ENCODE results near the gene METTL16. TPM values are rescaled to one million over a fixed set of nuclear protein-coding genes. Genes with fewer than 3 reads are reported as not detected.

The METTL16 gene
- total and polyA plus RNA-seq, 11 donors = 13.9 to 32.0 (median 24.3) TPM

GRCh38 chr17:2401426-2402221 lies 110.1 kb downstream of the METTL16 start:
- Histone ChIP-seq H3K4me1 (peaks cover 13 to 75% (median 60%) of the 10 kb centered on the region in 12 donors), H3K9me3 (no peaks in the 10 kb centered on the region), H3K27me3 (no peaks in the 10 kb centered on the region), H3K36me3 (no peaks in the 10 kb centered on the region), H3K4me3 (peak overlapping the region; percentile 71 to 99 (median 92)), H3K27ac (peak overlapping the region; percentile 94 to 100 (median 99))
- peak; percentile 100 for DNase-seq
- WGBS, 4 donors = 0 to 3% (median 1%) methylated on average over 10 to 72 of the region's 72 CpGs
- peak; percentile 60 to 79 (median 70) for ATAC-seq
- TF ChIP-seq POLR2A (IDR thresholded peaks at IDR 0.05) = no peak
- TF ChIP-seq, protein P1, sequence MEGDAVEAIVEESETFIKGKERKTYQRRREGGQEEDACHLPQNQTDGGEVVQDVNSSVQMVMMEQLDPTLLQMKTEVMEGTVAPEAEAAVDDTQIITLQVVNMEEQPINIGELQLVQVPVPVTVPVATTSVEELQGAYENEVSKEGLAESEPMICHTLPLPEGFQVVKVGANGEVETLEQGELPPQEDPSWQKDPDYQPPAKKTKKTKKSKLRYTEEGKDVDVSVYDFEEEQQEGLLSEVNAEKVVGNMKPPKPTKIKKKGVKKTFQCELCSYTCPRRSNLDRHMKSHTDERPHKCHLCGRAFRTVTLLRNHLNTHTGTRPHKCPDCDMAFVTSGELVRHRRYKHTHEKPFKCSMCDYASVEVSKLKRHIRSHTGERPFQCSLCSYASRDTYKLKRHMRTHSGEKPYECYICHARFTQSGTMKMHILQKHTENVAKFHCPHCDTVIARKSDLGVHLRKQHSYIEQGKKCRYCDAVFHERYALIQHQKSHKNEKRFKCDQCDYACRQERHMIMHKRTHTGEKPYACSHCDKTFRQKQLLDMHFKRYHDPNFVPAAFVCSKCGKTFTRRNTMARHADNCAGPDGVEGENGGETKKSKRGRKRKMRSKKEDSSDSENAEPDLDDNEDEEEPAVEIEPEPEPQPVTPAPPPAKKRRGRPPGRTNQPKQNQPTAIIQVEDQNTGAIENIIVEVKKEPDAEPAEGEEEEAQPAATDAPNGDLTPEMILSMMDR (IDR thresholded peaks at IDR 0.05) = no peak
- intact Hi-C loops (cut with DNase I) = loop anchor here in 2 of 10 donors (1.0 kb wide), 2 partner anchors 8 to 9 kb away; no protein-coding TSS in a partner anchor

DNA sequence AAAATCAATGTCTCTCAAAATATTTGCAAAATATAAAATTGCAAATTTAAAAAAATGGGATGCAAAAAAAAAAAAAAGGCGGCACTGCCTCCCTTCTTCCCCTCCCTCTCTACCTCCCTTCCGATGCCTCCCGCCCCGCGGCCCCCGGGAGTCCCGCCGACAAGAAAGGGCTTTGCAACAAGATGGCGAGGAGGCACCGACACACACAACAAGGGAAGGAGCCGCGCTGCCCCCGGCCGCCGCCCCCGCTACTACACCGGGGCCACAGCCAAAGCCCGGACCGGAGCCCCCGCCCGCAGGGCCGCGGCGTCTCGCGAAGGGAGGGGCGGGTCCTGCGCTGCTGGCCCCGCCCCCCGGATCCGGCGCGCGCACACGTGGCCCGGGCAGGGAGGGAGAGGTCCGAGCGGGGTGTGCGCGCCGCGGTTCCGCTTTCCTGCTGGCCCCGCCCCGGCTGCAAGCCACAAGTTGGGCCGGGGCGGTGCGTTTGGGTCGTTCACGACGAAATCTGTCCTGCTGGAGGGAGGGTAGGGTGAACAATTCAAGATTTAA lies 110.7 kb downstream of the METTL16 start, which contains the start of gene MNT:
Gene MNT, minus strand, starts transcription at position 184 of the 549 bp plus-strand sequence. CDS start 348 bp downstream, outside the sequence.
- no peaks in the 10 kb centered on the region for H3K36me3 ChIP-seq
- ATAC-seq (peak; percentile 24 to 67 (median 62)), DNase-seq (peak; percentile 95 to 98 (median 96))
- intact Hi-C loops (cut with DNase I) = loop anchor here in 2 of 10 donors (1.0 kb wide), 2 partner anchors 8 to 9 kb away; no protein-coding TSS in a partner anchor
- WGBS, 4 donors = 0 to 1% (median 0%) methylated on average over 48 to 51 of the region's 51 CpGs
- no peaks in the 10 kb centered on the region for H3K27me3 ChIP-seq
- H3K4me1 ChIP-seq = peaks cover 18 to 75% (median 61%) of the 10 kb centered on the region in 12 donors
- peak within 1 kb of the TSS; percentile 94 to 100 (median 99) for H3K27ac ChIP-seq
- no peaks in the 10 kb centered on the region for H3K9me3 ChIP-seq
- H3K4me3 ChIP-seq = peak within 1 kb of the TSS; percentile 71 to 99 (median 92)
- peak in 1 of 2 donors; percentile 44 for TF ChIP-seq POLR2A (IDR thresholded peaks at IDR 0.05)
- TF ChIP-seq, protein P1 (IDR thresholded peaks at IDR 0.05) = peak in 2 of 12 donors; percentile 9 to 12

GRCh38 chr17:2400474-2400866 lies 111.2 kb downstream of the METTL16 start:
- Histone ChIP-seq H3K36me3 (no peaks in the 10 kb centered on the region), H3K27ac (peak overlapping the region; percentile 94 to 100 (median 99)), H3K4me3 (peak overlapping the region; percentile 71 to 99 (median 92)), H3K9me3 (no peaks in the 10 kb centered on the region), H3K4me1 (peaks cover 21 to 76% (median 61%) of the 10 kb centered on the region in 12 donors), H3K27me3 (no peaks in the 10 kb centered on the region)
- intact Hi-C loops (cut with DNase I) = no loop called here
- DNase-seq = peak; percentile 57 to 80 (median 67)
- 0 to 2% (median 1%) methylated on average over 15 to 43 of the region's 43 CpGs for WGBS, 4 donors
- no peak for ATAC-seq
- TF ChIP-seq, protein P1 (IDR thresholded peaks at IDR 0.05) = no peak
- no peak for TF ChIP-seq POLR2A (IDR thresholded peaks at IDR 0.05)

Data from heart left ventricle (tissue), 16 donors.